Measurements from ENCODE around the gene KRT28.

DNA sequence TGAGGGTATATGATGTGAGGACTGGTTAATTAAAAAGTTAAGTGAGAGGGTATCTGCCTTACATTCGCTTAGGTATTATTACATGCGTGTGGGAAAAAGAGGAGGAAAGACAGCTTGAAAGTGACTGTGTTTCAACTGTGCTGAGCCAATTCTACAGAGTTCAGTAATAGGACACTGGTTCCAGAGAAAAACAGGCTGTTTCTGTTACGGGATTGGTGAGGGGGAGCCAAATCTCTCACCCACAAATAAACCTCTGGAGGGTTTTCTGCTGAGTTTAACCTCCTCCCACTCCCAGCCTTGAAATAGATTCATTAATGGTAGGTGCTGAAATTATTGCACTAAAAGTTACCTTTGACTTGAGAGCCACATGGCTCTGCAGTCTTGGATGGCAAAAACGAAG lies 23.8 kb downstream of the KRT28 start:
- TF ChIP-seq EZH2 (IDR thresholded peaks at IDR 0.05; ENCODE audit: insufficient read depth, poor library complexity, severe bottlenecking) (no peak), EZH2phosphoT487 (IDR thresholded peaks at IDR 0.05; ENCODE audit: insufficient read depth, low read depth) (no peak)

Measured in GM23248 (cell line).